Type B pancreatic cell (in vitro differentiated cells): ENCODE data around the gene TMEM18. TPM values are rescaled to one million over a fixed set of nuclear protein-coding genes. Genes with fewer than 3 reads are reported as not detected.

Source experiments
- DNase-seq: peaks from one replicate; pipeline ENCODE4 v3.0.0; 2021; ENCODE audit warnings: mixed read lengths; ENCODE audit not compliant: unreplicated experiment; ENCODE audit errors: extremely low spot score
- H3K27ac Mint-ChIP-seq: 2 replicates; pipeline ENCODE4 v1.8.0; 2021; ENCODE audit warnings: mild to moderate bottlenecking, mixed read lengths
- H3K27me3 Mint-ChIP-seq: 2 replicates; pipeline ENCODE4 v1.8.0; 2021; ENCODE audit warnings: mixed read lengths
- H3K36me3 Mint-ChIP-seq: 2 replicates; pipeline ENCODE4 v1.8.0; 2021; ENCODE audit warnings: mixed read lengths
- H3K4me1 Mint-ChIP-seq: one replicate; pipeline ENCODE4 v1.8.0; 2021; ENCODE audit warnings: mixed read lengths; ENCODE audit not compliant: unreplicated experiment
- H3K4me3 Mint-ChIP-seq: 2 replicates; pipeline ENCODE4 v1.8.0; 2021; ENCODE audit warnings: mild to moderate bottlenecking, mixed read lengths
- H3K9me3 Mint-ChIP-seq: 2 replicates; pipeline ENCODE4 v1.8.0; 2021; ENCODE audit warnings: mixed read lengths
- CTCF ChIP-seq: fragments of 200-600 bp; sonication (generic); conservative IDR thresholded peaks from 2 replicates; pipeline ENCODE4 v1.5.0; 2021; ENCODE audit warnings: antibody characterized with exemption, mild to moderate bottlenecking
- total RNA-seq: library from RNA; stranded (reverse); gene quantifications from 2 replicates; pipeline ENCODE4 v1.2.1, GENCODE V29; 2021; ENCODE audit warnings: low replicate concordance

Gene TMEM18
- total RNA-seq, 1 donor from 2014 or later, result 27.4 TPM

DNA sequence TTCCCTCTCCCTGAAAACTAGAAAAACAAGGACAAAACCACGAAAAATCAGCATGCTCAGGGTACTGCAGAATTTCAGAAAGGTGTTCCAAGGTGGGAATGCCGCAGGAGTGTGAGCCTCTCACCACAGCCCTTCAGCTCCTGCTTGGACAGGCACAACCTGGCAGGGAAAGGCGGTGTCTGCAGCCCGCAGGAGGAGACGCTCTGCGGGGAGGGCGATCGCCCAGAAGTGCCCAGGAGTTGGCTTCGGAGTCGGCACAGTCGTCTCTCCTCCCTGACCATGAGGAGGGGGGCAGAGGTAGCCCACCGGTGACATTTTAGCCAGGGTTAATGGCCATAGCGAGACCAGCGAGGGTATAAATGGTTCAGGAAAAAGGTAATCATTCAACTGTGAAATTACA lies 57.2 kb downstream of the TMEM18 start:
- peaks cover 4% of the 10 kb centered on the region for H3K4me1 Mint-ChIP-seq
- no peaks in the 10 kb centered on the region for H3K36me3 Mint-ChIP-seq
- no peaks in the 10 kb centered on the region for H3K9me3 Mint-ChIP-seq
- no peak for TF ChIP-seq CTCF
- no peak overlapping the region for H3K27ac Mint-ChIP-seq
- peak; percentile 45 for DNase-seq
- H3K4me3 Mint-ChIP-seq, result no peak overlapping the region
- H3K27me3 Mint-ChIP-seq, result peaks cover 2% of the 10 kb centered on the region

- DNase-seq, result no peak
- Mint-ChIP-seq H3K4me1 (no peaks in the 10 kb centered on the region), H3K36me3 (no peaks in the 10 kb centered on the region), H3K27me3 (no peaks in the 10 kb centered on the region), H3K9me3 (no peaks in the 10 kb centered on the region), H3K27ac (no peak overlapping the region), H3K4me3 (no peak overlapping the region)
- TF ChIP-seq CTCF, result no peak
Observed at GRCh38 chr2:618422-618990, 58.7 kb downstream of the TMEM18 start.

DNA sequence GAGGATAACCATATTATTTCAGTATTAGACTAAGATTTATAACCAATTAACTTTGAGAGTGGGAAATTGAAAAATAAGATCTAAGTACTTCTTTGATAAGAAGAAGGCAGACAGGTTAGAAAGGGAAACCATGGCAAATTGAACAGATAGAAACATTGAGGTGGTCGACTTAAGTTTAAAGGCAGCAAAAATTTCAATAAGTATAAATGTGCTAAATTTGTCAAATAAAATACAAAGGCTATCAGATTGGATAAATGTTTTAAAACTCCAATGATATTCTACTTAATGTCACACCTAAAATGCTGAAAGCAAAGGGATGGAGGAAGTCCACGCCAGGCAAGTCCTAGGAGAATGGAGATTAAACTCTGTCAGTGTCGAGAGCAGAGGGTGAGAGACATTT lies 59.2 kb downstream of the TMEM18 start:
- TF ChIP-seq CTCF, result no peak
- H3K27me3 Mint-ChIP-seq, result no peaks in the 10 kb centered on the region
- H3K36me3 Mint-ChIP-seq, result no peaks in the 10 kb centered on the region
- no peak overlapping the region for H3K4me3 Mint-ChIP-seq
- H3K4me1 Mint-ChIP-seq, result no peaks in the 10 kb centered on the region
- no peaks in the 10 kb centered on the region for H3K9me3 Mint-ChIP-seq
- H3K27ac Mint-ChIP-seq, result no peak overlapping the region
- DNase-seq, result no peak
